Stimulated activated CD4-positive, alpha-beta T cell treated with anti-CD3 and anti-CD28 coated beads, Interleukin-12 subunit alpha, Interleukin-12 subunit beta, amount 100 ng/mL, for 4 hours (primary cell): Measurements from ENCODE around the gene NXN.
"Not testable (repeated sequence)": the region's sequence is repeated elsewhere in the genome, so short reads cannot be mapped to it uniquely, and the experiment has no call there.

Experiments
- DNase-seq: peaks from one replicate; pipeline ENCODE4 v3.0.0-alpha.2; 2020

Gene NXN

DNA sequence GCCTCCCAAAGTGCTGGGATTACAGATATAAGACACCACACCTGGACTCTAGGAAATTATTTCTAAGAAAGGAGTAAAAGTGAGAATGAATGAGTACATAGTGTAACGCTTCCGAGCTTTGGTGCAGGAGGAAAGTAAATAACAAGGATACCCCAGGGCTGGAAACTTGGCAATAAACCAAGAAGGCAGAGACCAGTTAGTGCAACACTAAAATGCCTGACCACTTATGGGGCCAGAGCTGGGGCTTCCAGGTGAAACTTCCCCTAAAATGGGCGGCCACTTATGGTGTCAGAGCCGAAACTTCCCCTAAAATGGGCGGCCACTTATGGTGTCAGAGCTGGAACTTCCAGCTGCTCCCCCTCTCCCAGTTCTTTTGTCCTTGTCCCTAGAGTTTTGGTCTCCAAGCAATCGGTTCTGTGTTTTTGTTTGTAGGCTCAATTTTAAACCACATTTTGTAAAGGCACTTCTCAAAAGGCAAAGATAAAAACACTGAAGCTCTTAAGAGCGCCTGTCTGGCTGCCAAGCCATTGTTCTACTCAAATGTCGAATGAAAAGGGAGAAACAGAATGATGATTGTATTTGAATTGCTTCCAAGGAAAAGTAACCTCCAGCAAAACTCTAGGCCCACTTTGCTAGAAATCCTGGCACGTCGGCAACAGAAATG lies 63.9 kb downstream of the NXN start:
- DNase-seq = no peak

DNA sequence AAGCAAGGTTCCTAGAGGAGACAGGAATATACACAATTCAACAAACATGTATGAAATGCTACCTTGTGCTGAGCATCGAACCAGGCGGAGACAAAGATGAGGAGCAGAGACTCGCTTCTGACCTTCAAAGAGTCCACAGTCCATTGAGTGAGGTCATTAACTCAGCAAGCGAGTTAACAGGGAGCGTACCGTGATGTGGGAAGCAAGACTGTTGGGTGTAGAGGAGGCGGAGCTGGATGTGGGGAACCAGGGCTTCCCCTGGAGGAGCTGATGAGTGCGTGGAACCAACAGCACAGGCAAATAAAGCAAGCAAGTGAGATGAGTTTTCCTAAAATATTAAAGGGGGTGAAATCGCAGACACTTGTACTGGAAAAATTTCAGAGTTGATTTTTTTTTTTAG lies 65.0 kb downstream of the NXN start:
- no peak for DNase-seq

DNA sequence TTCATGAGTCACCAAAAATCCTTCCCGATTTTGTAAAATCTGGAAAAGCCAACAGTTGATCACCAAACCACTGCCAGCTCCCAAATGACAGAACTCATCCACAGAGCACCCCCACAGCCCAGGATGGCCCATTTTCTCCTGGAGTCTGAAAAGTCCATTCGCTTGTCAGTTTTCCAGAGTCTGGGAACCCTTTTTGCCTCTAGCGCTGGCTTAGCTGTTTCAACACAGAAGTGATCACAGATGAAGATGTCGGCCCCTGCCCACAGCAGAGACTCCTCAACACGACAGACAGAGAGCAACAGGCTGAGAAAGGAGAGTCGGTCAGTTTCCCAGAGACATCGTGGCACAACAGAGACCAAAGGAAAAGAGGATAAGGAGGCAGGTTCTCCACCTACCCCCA lies 66.4 kb downstream of the NXN start:
- DNase-seq = no peak

DNA sequence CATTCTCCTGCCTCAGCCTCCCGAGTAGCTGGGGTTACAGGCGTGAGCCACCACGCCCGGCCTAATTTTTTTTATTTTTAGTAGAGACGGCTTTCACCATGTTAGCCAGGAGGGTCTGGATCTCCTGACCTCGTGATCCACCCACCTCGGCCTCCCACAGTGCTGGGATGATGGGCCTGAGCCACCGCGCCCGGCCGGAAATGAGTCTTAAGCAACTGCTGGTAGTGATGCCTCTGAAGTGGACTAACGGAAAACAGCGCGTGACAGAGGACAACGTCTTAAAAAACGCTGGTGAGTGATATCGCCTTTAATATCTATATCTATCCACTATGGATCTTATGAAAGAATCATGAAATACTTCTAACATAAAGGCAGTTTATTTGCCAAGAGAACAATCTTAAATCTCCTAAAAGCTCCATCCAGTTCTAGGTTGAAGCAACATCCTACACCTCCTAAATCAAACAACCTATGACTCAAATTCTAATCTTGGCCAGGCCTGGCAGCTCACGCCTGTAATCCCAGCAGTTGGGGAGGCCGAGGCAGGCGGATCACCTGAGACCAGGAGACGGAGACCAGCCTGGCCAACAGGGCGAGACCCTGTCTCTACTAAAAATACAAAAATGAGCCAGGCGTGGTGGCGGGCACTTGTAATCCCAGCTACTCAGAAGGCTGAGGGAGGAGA lies 69.8 kb downstream of the NXN start:
- DNase-seq = no peak

DNA sequence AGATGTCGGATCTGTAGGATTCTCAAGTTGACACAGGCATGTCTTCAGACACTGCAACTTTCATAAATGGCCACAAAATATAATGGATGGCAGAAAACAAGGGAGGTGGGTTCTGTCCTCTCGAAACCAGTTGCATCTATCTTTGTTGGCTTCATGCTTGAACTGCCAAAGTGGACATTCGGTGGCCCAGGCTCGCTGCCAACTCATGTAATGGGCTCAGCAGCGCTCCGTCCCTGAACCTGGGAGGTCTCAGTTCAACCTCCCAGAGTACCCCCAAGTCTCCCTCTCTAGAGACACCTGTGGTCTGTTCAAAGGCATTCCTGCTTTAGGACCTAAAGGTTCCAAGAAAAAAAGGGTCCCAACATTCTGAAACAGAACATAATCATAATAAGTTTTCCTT lies 71.9 kb downstream of the NXN start:
- DNase-seq = no peak

DNA sequence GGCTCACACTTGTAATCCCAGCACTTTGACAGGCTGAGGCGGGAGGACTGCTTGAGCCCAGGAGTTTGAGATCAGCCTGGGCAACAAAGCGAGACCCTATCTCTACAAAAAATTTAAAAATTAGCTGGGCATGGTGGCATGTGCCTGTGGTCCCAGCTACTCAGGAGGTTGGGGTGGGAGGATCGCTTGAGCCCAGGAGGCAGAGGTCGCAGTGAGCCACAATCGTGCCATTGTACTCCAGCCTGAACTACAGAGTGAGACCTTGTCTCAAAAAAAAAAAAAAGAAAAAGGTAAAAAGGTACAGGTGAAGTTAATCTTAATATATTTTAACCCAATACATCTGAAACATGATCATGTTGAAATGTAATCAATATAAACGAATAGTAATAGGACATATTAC lies 73.9 kb downstream of the NXN start:
- not testable (repeated sequence) for DNase-seq

DNA sequence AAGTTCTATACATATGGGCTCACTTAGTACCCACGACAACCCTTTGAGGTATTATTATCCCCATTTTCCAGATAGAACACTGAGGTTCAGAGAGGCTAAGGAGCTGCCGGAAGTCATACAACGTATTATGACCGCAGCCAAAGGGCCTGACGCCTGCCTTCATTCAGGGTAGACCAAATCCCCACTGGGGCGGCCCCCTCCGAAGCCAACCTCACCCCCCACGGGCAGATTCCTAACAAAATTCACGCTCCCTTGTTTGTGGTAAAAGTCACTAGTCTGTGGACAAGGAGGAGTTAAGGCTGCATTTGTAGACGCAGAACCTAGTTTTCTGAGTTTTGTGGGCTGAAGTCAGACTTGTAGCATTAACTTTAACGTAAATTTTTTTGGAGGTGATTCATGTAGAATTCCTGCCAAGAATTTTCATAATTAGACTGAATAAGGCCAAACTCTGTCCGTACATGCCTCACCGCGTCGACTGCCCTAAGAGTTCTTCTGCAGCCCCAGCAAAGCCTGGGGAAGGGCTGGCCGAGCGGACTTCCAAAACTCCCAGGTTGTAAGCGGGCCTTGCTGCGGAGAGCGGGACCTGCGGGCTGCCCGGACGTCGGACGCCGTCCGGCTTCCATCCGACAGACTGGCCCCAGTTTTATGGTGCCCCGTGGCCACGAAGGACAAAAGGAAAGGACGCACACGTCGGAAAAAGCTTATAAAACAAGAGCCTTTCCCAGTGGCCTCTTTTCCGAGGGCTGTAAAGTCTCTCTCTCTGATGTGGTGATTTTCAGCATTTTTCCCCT lies 75.7 kb downstream of the NXN start:
- no peak for DNase-seq

DNA sequence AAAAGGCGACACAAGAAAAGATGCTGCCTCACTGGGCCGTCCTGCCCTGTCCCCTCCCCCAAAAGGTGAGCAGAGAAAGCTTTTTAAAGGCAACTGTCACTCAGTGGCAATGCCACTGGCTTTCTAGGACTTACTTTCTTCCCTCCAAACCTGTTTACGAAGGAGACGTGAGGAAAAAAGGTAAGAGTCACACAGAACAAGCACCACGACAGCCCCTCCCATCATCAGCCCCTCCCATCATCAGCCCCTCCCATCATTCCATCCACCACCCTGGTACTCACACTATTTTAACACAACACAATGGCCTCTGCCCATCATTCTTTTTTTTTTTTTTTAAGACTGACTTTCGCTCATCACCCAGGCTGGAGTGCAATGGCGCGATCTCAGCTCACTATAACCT lies 77.1 kb downstream of the NXN start:
- no peak for DNase-seq

DNA sequence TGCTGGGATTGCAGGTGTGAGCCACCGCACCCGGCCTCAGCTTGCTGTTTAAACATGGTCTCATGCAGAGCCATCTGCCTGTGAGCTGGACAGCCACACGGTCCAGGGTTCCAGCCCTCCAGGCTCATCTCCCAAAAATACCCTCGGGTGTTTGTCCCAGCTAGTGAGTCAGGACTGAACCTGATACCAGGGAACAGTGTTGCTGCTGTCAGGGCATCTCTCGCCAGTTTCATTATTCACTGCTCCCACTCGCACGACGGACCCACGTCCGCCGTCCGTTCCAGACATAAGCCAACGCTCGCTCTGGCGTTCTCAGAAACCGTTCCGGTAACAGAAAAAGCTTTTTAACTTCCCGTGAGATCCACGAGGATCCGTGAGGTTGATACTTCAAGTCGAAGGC lies 77.6 kb downstream of the NXN start:
- DNase-seq = no peak

DNA sequence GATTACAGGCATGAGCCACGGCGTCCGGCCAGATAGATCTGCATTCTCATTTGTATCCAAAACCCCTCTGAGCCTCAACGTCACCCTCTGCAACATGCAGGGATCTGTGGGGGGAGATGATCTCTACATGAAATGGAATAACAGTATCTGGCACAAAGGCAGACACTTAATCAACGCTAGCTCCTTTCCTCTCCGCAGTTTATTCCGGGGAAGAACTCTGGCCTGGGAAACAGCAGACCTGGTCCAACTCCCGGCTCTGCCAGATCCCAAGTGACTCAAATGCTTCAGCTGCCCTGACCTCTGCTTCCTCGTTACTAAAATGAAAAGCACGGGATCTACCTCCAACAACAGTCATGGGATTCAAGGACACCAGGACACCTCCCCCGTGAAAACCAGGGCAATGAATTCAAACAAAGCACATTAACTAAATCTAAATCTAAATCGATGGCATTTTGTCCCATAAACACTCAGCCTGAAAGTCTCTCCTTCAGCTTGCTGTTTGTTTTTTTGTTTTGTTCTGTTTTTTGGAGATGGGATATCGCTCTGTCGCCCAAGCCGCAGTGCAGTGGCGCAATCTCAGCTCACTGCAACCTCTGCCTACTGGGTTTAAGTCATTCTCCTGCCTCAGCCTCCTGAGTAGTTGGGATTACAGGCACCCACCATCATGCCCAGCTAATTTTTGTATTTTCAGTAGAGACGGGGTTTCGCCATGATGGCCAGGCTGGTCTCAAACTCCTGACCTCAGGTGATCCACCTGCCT lies 78.2 kb downstream of the NXN start:
- no peak for DNase-seq

DNA sequence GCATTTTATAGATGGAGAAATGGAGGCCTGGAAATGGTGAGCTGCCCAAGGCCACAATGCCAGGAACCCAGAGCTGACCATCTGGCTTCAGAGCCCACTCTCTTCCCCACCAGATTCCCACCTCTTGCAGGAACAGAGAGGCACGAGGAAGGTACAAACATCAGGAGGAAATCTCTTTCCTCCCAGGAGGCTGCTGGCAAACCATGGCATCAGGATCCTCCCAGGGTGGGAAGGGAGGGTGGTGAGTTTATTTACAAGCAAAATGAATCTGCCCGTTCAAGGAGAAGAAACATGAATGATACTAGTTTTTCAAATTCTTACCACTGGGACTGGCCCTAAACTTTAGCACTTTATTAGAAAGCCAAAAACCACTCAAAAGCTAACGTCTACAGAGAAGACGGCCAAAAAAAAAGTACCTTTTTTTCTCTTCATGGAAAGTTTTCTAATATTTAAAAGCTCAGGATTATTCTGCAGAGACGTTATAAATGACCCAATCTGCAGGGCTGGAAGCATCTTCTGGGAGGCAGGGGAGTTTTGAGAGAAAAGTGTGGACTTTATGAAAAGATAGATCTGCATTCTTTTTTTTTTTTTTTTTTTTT lies 79.1 kb downstream of the NXN start:
- DNase-seq = no peak

DNA sequence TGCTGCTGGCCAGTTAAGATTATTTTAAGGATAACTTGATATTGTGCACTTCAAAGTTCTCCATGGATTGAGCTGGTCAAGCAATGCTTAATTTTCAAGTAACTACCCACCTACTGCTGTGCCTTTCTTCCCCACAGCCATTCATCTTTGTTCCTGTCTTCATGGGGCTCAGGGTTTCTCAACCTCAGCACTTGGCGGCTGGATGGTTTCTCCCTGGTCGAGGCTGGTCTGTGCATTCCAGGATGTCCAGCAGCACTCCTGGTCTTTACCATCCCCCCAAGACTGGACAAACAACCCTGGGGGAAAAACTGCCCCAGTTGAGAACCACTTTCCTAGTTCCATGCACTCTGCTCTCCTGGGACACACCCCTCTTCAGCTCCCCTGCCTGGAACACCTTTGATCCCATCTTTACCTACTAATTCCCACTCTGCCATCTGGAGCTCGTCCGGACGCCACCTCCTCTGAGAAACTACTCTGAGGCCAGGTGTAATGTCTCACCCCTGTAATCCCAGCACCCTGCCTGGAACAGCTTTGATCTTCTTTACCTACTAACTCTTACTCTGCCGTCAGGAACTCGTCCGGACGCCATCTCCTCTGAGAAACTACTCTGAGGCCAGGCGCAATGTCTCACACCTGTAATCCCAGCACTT lies 81.5 kb downstream of the NXN start:
- DNase-seq = no peak

DNA sequence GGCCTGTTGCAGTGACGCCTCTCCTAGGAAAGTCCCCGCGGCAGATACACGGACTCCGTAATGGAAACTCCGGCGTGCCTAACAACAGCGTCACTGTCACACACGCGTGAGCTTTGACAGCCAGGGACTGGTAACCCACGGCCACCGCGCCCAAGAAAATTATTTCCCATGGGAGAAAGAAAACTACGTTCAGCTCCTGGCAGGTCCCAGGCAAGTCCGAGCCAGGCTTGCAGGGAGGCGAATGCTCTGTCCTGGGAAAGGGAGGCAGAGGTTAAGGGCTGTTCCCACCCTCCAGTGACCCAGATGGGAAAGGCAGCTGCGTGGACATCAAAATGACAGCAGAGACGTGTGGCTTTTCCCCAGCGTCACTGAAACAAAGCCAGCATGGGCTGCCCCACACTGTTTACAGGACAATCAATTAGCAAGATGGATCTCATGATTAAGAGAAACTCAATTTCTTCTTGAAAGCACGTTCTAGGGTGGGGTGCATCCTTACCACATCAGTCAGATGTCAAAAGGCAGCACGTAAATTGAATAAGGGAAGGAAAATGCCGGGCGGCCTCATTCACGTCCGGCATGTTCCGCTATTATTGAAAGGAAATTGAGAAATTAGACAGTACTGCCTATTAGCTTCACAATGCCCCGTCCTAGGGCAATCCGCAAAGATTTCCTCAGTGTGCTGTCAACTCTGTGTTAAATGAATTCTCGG lies 82.5 kb downstream of the NXN start:
- no peak for DNase-seq

DNA sequence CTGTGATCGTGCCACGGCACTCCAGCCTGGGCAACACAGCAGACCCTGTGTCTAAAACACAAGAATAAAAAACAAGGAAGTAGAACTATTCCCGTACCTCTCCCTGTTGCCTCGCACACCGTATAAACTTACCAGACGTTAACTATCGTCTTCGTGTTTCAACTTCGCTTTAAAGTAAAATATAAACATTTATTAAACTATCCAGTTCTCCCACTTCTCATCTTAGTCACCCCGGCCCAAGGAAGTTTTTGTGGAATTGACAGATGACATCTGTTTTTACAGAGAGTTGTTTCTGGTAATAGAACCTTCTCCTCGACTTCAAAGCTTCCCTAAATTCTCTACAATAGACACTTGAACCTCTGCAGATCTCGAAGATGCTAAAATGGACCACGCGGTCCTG lies 83.1 kb downstream of the NXN start:
- no peak for DNase-seq

DNA sequence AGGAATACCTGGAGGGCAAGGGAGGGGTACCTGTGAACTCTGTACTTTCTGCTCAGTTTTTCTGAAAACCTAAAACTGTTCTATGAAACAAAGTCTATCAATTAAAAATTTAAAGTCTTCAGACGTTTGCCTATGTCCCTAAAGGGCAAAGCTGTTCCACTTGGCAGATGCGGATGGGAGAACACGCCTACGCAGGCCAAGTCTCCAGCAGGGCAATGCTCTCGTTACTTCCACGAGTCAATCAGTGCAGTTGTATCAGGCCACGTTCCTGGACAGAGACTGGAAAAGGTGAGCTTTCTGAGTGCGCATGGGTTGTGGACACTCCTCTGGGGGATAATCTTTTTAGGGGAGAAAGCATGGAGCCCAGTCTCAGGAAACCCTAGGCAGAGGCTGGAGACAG lies 86.6 kb downstream of the NXN start:
- DNase-seq = no peak

DNA sequence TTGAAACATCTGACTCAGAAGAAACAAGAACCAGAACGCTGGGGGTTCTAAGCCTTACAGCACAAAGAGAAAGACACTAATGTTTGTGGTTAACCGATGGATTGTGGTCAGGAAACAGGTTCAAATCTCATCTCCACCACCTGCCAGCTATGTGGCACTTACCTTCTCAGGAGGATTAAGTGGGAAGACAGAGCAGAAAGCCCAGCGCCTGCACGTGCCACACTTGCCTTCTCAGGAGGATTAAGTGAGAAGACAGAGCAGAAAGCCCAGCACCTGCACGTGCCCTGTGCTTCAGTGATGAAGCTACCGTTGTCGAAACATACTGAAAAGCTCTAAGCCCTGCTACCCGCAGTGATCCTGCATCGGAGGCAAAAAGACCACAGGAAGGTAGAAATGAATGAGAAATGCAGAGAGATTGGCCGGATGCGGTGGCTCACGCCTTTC lies 90.6 kb downstream of the NXN start:
- DNase-seq = no peak

DNA sequence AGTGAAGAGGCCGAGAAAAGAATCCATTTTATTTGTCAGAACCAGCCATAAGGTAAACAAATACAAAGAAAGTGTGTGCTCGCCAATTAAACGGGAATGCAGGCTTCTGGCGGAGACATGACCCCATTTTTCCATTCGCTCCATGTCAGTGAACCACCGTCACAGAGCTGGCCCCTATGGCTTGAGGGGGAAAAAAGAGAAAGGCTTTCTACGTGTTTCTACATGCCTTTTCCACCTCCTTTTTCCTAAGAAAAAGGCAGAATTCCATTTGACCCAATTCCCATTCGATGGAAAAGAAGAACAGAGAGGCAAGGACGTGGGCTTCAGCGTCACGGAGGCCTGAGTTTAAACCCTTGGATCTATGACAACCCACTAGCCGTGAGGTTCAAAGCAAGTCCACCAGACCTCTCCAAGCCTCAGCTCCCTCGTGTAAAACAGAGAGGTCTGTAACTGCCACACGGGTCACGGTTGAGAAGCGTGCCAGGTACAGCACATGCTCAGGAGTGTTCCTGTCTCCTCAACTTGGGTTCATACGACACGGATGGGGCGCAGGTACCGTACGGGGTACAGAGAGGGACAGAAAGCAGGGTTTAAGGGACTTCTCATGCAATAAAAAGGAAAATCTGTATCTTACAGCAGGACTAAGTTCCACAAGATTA lies 91.9 kb downstream of the NXN start:
- DNase-seq = no peak

DNA sequence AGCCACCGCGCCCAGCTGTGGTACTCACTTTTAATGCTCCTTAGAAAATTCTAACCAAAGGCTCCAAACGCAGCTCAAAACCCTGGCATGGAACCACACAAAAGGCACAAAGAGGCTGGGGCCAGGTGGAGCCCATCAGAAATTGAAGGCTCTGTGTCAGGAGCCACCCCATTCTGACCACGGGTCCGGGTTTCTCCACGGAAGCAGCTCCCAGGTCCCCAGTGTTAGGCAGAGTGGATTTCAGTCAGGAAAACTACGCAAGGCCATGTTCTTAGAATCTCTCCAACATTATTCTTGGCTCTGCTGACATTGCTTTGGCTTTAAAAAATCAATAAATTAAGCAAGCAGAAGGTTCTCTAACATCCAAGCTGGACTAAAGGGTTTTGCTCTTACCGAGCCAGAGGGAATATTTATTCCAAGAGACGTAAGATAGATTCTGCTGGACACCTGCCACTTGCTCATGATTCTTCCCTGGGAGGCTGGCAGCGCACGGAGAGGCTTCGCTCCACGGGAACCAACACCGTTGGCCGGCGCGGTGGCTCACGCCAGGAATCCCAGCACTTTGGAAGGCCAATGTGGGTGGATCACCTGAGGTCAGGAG lies 93.5 kb downstream of the NXN start:
- no peak for DNase-seq

DNA sequence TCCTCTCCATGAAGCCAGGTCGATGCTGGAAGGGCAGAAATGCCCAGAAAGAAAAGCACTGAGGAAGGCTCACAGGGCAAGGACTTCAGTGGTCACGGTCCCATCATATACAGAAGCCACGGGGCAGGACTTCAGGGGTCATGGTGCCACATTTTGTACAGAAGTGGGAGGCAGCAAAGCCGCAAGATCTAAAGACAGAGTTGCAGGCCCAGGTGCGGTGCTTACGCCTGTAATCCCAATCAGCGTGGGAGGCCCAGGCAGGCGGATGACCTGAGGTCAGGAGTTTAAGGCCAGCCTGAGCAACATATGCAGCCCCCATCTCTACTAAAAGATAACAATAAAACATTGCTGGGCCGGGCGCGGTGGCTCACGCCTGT lies 96.0 kb downstream of the NXN start:
- DNase-seq = no peak

DNA sequence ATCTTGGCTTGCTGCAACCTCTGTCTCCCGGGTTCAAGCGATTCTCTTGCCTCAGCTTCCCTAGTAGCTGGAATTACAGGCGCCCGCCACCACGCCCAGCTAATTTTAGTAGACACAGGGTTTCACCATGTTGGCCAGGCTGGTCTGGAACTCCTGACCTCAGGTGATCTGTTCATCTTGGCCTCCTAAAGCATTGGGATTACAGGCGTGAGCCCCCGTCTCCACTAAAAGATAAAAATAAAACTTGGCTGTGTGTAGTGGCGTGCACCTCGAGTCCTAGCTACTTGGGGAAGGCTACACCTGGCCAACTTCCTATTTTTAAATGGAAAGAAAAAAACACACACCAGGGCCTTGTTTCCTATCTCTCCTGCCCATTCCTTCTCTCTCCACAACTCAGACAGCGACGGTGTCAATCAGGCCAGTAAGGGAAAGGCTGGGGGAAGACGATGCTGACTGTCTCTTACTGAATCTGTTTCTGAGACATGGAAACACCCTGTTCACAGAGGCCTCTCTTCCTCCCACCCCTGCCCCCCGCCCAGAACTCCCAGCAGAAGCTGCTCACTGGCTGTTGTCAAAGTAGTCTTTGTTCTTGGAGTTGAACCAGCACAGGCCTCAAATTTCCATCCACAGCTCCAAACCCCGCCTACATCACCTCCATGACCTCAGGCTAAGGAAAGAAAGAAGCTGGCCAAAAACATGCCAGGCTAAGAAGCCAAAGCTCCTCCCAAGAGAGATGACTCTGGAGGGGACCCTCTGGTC lies 96.6 kb downstream of the NXN start:
- DNase-seq = no peak
